Astrocyte of the hippocampus (primary cell): ENCODE measurements around the gene ETNK2.
A peak's percentile ranks its signal among the peaks of the same experiment; 100 is the strongest.

Source experiments
- DNase-seq: peaks from one replicate; pipeline ENCODE4 v3.0.0; 2011; ENCODE audit warnings: low read depth, low spot score

The ETNK2 gene

GRCh38 chr1:204151552-204152309 is at the start of gene ETNK2:
TSS of gene ETNK2 (minus strand) at chr1:204152044. CDS start at chr1:204151852, 192 bp downstream.
- peak; percentile 83 for DNase-seq

GRCh38 chr1:204201348-204202040 is 49.6 kb upstream of the ETNK2 start:
- no peak for DNase-seq

- DNase-seq = no peak
Measured at GRCh38 chr1:204199579-204199978, 47.7 kb upstream of the ETNK2 start.

GRCh38 chr1:204198348-204199340 is 46.8 kb upstream of the ETNK2 start:
- DNase-seq = peak; percentile 86

- no peak for DNase-seq
Measured at GRCh38 chr1:204197068-204197467, 45.2 kb upstream of the ETNK2 start.

GRCh38 chr1:204196068-204196795 is 44.4 kb upstream of the ETNK2 start, which contains the start of gene KISS1:
TSS of gene KISS1 (minus strand) at chr1:204196491. CDS start at chr1:204192876, 3,615 bp downstream.
- no peak for DNase-seq

GRCh38 chr1:204194771-204195170 is 42.9 kb upstream of the ETNK2 start:
- DNase-seq = no peak

- DNase-seq = no peak
Measured at GRCh38 chr1:204194080-204194479, 42.2 kb upstream of the ETNK2 start.

GRCh38 chr1:204192589-204193352 is 40.9 kb upstream of the ETNK2 start:
- peak; percentile 49 for DNase-seq

- DNase-seq = no peak
Measured at GRCh38 chr1:204192046-204192445, 40.2 kb upstream of the ETNK2 start.

- DNase-seq = peak; percentile 60
Measured at GRCh38 chr1:204191456-204191855, 39.6 kb upstream of the ETNK2 start.

- DNase-seq = peak; percentile 41
Measured at GRCh38 chr1:204190212-204191211, 38.7 kb upstream of the ETNK2 start.

GRCh38 chr1:204188959-204189639 is 37.3 kb upstream of the ETNK2 start:
- DNase-seq = no peak

GRCh38 chr1:204186597-204186996 is 34.8 kb upstream of the ETNK2 start:
- DNase-seq = no peak

- DNase-seq = no peak
Measured at GRCh38 chr1:204181116-204181515, 29.3 kb upstream of the ETNK2 start.

GRCh38 chr1:204180133-204180532 is 28.3 kb upstream of the ETNK2 start:
- DNase-seq = no peak

GRCh38 chr1:204178487-204179281 is 26.8 kb upstream of the ETNK2 start:
- no peak for DNase-seq

GRCh38 chr1:204177133-204177532 is 25.3 kb upstream of the ETNK2 start:
- no peak for DNase-seq
